Epithelial cell of esophagus (primary cell): Measurements from ENCODE around the gene TXLNG.
A peak's percentile ranks its signal among the peaks of the same experiment; 100 is the strongest.
"Not testable (repeated sequence)": the region's sequence is repeated elsewhere in the genome, so short reads cannot be mapped to it uniquely, and the experiment has no call there.

Experiments
- DNase-seq: peaks from one replicate; pipeline ENCODE4 v3.0.0; 2010; ENCODE audit warnings: low read depth
- H3K4me3 ChIP-seq: 2 replicates; pipeline ENCODE4 v1.5.1; 2011; ENCODE audit warnings: mild to moderate bottlenecking, low read length, control low read depth
- TF ChIP-seq, protein P1 (sequence below): IDR thresholded peaks from 2 replicates; pipeline ENCODE4 v1.5.1; 2011; ENCODE audit warnings: low read depth, mild to moderate bottlenecking, low read length, control low read depth, inconsistent platforms; ENCODE audit not compliant: insufficient read depth; ENCODE audit errors: missing control alignments

Gene TXLNG

DNA sequence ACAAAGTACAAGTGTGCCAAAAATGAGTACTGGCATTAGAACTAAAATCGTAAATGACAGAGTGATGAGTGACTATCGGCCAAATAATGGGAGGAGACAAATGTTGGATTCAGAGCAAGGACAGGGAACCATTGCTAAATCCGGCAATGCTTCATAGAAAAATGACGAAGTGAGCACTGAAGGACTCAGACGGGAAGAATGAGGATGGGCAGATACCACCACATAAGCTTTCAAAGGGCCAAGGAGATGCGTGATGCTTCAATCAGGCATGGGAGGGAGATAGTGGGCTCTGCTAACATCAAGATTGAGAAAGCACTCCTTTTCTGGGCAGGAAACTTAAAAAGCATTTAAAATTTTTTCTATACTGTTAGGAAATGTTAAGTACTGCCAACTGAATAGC, 62.3 kb downstream of the TXLNG start:
- no peak for DNase-seq
- no peak overlapping the region for H3K4me3 ChIP-seq
- TF ChIP-seq, protein P1, sequence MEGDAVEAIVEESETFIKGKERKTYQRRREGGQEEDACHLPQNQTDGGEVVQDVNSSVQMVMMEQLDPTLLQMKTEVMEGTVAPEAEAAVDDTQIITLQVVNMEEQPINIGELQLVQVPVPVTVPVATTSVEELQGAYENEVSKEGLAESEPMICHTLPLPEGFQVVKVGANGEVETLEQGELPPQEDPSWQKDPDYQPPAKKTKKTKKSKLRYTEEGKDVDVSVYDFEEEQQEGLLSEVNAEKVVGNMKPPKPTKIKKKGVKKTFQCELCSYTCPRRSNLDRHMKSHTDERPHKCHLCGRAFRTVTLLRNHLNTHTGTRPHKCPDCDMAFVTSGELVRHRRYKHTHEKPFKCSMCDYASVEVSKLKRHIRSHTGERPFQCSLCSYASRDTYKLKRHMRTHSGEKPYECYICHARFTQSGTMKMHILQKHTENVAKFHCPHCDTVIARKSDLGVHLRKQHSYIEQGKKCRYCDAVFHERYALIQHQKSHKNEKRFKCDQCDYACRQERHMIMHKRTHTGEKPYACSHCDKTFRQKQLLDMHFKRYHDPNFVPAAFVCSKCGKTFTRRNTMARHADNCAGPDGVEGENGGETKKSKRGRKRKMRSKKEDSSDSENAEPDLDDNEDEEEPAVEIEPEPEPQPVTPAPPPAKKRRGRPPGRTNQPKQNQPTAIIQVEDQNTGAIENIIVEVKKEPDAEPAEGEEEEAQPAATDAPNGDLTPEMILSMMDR, result no peak

DNA sequence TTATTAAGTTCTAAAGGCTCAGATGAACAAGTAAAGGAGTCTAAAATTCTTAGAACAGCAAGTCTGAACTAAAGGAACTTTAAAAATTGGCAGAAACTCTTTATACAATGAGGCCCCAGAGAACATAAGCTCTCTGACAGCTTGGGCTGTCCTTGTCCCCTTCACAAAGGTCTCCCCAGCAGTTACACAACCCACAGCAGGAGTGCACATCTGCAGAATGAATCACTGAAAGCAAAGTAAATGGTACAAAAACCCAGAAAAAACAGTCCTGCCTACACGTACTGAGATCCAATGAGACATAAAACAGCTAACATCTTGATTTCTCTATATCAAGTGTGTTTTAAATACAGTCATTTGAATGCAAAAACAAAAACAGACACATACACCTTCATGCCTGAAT, 65.2 kb downstream of the TXLNG start:
- no peak for DNase-seq
- TF ChIP-seq, protein P1, result no peak
- no peak overlapping the region for H3K4me3 ChIP-seq

DNA sequence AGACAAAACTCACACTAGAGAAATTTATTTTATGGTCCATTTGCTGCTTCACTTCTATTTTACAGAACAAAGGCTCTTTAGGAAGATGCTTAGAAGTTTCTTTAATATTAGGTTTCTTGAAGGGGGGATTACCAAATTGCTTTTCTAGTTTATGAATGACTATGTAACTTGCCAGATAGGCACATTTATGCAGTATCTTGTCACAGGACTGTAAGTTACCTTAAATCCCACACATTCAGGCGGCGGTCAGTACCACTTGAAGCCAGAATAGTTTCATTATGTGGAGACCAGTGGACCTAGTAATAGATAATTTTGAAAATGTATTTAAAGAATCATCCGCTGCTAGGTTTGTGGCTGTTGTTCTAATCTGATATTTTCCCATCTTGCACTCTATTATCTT, 65.6 kb downstream of the TXLNG start:
- TF ChIP-seq, protein P1, result no peak
- no peak for DNase-seq
- no peak overlapping the region for H3K4me3 ChIP-seq

DNA sequence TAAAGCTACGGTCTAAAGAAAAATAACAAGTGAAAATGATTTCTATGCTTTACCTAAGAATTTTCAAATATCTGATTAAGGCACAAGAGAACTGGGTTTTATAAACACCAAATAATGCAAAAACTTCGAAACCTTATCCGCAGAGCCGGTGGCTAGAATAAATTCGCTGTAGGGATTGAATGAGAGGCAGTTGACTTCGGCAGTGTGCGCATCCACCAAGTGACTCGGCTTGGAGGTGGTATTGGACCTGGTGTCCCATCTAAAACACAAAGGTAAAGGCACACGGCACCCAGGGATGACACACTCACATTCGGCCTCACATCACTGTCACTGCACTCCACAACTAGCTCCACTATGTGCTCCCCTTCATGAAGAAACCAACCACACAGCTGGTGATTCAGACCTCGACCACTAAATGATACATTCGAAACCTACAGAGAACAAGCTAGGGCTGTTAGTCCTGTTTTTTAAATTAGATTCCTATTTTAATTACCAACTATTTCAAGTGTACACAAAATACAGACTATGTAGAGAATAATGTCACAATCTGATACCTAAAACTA, 66.4 kb downstream of the TXLNG start:
- DNase-seq, result peak; percentile 35
- TF ChIP-seq, protein P1, result no peak
- no peak overlapping the region for H3K4me3 ChIP-seq

DNA sequence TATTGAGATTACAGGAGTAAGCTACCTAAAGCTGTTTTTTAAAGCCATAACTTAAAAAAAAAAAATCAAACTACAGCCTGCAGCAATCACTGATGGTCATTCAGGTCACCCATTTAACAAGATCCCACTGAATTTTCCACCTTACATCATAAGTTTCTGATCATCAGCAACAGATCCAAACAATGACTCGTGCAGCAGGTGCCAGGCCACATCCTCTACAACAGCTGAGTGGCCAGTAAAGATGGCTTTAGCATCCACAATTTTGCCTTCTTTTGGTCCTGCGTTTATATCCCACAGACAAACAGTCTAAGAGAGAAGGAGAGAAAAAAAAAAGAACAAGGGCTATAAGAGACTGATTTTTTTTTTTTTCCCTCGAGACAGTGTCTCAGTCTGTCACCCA, 67.3 kb downstream of the TXLNG start:
- no peak for DNase-seq

DNA sequence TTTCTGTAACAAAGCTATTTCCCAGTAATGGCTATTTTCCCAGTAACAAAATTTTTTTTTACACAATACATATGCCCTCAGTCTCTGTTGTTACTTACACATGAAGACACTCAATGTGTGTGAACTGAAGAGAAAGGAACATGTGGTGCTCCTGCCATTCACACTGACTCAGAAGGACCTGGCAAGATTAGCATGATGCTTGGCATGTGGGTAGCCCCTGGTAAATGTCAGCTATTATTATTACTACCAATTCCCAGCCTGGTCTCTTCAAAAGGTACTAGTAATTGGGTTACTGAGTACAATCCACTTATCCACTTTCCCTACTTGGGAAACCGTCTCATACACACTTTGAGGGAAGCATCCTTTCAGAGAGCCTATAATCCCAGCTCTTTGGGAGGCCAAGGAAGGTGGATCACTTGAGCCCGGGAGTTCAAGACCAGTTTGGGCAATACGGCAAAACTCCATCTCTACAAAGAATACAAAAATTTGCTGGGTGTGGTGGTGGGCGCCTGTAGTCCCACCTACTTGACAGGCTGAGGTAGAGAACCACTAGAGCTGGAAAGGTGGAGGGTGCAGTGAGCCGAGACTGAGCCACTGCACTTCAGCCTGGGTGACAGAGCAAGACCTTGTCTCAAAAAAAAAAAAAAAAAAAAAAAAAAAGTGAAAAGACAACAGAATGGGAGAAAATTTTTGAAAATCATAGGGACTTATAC, 69.3 kb downstream of the TXLNG start:
- DNase-seq, result no peak
- TF ChIP-seq, protein P1, result no peak

More for the DNA sequence above, 67.3 kb downstream of the TXLNG start:
- no peak overlapping the region for H3K4me3 ChIP-seq
- TF ChIP-seq, protein P1, result no peak

DNA sequence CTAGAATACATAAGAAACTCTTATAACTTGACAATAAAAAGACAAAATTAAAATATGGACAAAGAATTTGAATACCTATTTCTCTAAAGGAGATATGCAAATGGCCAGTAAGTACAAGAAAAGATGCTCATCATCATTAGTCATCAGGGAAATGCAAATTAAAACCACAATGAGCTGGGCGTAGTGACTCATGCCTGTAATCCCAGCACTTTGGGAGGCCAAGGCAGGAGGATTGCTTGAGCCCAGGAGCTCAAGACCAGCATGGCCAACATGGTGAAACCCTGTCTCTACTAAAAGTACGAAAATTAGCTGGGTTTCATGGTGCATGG, 69.8 kb downstream of the TXLNG start:
- peak; percentile 67 for DNase-seq
- H3K4me3 ChIP-seq, result not testable (repeated sequence)

More for the DNA sequence above, 69.3 kb downstream of the TXLNG start:
- no peak overlapping the region for H3K4me3 ChIP-seq
